Activated T-cell treated with anti-CD3 and anti-CD28 coated beads, Interleukin-2, amount 50 U/mL, for 1 hour (primary cell): ENCODE data around the gene PHF12.
"Not testable (repeated sequence)": the region's sequence is repeated elsewhere in the genome, so short reads cannot be mapped to it uniquely, and the experiment has no call there.

Source experiments
- DNase-seq: peaks from one replicate; pipeline ENCODE4 v3.0.0-alpha.2; 2020

The PHF12 gene

GRCh38 chr17:28951991-28952975 is 965 bp upstream of the PHF12 start:
- DNase-seq: peak; percentile 93

DNA sequence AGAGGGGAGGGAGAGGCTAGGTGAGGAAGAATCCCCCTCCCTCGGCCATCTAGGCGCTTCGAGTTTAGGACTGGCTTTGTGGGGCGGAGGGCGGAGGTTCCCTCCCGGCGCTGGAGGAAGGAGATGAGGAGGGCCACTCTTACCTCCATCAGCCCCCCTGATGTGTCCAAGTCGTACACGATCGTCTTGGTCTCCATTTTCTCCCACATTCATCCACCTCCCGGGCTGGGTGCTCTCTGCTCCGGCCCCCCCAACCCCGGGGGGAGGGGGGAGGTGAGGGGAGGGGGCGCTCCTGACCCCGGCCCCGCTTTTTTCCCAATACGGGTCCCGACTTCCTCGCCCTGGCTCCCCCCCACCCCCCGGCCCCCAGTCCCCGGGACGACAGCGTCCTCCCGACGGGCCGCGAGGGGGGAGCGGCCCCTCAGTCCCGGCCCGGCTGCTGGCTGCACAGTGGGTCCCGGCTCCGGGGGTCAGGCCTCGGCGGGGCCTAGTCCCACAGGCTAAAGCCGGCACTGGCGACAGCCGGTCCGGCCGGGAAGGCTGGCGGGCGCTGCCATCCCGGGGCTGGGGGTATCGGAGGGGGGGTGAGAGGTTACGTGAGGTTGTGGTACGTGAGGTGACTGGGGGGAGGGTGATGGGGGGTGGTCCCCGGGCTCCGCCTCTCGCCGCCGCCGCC is 428 bp downstream of the PHF12 start:
- DNase-seq: no peak

GRCh38 chr17:28950017-28950751 is 1.1 kb downstream of the PHF12 start:
- DNase-seq: peak; percentile 66

- peak; percentile 70 for DNase-seq
Observed at GRCh38 chr17:28949185-28950016, 1.9 kb downstream of the PHF12 start.

DNA sequence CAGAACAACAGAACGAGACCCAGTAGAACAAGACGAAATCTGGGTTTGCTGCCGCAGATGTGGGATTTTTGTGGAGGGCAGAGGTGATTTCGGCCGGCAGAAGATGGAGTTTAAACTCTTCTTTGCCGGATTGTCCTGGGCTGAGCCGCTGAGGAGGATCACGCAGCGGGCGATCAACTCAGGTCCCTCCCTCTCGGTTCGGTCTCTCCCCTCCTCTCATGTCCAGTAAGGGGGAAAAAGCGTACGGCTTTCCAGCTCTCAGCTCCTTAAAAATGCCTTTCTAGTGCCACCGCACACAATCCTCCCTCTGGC is 2.5 kb downstream of the PHF12 start:
- no peak for DNase-seq

GRCh38 chr17:28948342-28948741 is 3.0 kb downstream of the PHF12 start:
- DNase-seq: no peak

- DNase-seq: no peak
Observed at GRCh38 chr17:28947639-28948038, 3.7 kb downstream of the PHF12 start.

DNA sequence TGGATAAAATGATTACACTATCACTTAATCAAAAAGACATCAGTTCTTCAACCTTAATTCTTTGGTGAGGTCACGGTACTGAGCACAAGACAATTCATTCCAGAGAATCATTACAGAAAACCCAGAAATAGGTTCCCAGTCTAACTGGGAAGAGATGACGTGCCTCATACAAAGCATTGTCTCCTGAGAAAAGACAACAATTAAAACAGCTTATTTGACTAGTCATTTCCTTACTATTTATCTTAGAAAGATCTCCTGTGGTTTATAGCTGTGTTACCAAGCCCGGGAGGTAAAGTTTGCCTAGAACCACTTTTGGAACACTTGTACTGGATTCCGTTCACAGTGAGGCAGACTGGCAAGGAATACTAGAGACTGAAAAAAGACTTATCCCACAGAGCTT is 5.1 kb downstream of the PHF12 start:
- DNase-seq: no peak

DNA sequence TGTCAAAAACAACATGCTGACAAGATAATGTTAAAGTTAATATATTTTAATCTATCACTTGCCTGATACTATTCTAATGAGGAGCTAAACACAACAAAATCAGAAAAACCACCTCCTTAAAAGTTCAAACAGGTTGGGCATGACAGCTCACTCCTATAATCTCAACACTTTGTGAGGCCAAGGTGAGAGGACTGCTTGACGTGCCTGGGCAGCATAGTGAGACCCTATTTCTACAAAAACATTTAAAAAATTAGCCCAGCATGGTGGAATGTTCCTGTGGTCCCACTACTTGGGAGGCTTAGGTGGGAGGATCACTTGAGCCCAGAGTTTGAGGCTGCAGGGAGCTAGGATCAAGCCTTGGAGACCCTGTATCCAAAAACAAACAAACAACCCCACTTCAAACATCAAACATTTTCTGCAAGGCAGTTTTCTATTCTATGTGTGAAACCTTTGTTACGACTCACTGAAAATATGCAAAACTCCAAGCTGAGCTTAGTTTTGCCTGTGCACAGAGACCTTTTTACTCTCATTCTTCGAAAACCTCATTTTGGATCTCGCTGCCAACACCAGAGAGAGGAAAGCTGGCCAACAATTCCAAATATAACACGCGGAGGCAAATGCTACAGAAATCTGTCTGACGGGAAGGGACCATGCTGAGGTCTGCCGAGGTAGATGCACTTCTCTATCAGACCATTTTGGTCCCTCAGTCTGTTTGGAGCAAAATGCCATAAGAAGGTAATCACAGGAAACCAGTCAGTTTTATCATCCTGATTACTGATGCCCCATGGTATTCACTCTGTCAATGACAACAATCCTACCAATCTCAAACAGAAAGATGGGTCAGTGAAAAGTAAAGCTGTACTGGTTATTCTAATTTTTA is 6.2 kb downstream of the PHF12 start:
- DNase-seq: no peak

GRCh38 chr17:28944343-28944742 is 7.0 kb downstream of the PHF12 start:
- no peak for DNase-seq

DNA sequence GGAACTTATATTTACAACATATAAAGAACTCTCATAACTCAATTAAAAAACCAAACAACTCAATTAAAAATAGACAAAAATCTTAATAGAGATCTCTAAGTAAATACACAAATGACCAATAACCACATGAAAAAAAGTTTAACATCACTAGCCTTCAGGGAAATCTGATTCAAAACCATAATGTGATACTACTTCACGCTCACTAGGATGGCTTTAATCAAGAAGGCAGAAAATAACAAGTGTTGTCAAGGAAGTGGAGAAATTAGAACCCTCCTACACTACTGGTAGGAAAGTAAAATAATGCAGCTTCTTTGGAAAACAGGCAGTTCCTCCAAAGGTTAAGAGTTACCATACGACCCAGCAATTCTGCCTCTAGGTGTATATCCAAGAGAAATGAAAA is 8.4 kb downstream of the PHF12 start:
- no peak for DNase-seq

GRCh38 chr17:28941251-28941650 is 10.1 kb downstream of the PHF12 start:
- DNase-seq: no peak

DNA sequence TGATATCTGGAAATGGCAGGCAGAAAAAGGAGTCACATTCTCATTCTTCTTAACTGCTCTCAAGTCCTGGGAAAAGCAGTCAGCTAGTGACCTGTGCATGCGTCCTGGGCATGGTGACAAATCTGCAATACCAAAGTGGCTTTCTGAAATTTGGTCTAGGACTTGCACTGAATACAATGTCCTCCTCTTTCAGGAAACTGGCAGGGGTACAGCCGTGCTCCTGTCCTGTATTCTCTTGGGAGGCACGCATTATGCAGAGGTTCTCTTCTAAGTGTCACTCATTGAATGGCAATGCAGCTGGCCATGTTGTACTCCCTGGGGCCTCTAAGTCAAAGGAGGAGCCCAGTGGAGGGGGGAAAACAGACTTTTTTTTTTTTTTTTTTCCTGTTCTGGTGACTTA is 10.6 kb downstream of the PHF12 start:
- no peak for DNase-seq

- DNase-seq: no peak
Observed at GRCh38 chr17:28940142-28940541, 11.2 kb downstream of the PHF12 start.

- DNase-seq: no peak
Observed at GRCh38 chr17:28938552-28938951, 12.8 kb downstream of the PHF12 start.

DNA sequence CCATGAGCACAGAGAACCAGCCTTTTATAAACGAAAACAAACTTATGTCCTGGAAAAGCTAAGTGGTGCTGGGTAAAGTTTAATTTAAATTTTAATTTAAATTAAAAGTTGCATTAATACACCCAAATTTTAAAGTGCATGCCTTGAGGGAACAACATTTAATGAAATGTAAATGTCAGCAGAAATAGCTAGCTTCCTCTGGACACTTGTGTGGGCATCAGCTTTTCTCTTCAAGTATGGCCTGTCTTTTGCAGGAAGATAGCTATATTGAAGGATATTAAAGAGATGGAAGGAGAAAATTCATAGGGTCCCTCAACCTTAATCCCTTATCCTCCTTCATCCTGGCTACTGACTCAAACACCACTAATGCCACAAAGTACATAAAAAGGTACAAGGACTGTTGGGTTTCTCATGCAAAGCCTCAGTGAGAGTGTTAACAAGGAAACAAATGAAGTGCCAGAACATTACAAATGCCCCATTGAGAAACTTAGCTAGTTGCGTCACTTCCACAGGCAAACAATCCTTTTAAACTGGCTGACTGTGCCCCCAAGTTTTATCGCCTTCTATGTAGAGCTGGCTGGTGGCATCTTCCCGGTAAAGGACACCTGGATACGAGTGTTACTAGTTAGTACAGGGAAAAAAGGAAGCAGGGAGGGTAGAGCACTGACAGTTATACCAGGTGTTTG is 14.1 kb downstream of the PHF12 start:
- no peak for DNase-seq

DNA sequence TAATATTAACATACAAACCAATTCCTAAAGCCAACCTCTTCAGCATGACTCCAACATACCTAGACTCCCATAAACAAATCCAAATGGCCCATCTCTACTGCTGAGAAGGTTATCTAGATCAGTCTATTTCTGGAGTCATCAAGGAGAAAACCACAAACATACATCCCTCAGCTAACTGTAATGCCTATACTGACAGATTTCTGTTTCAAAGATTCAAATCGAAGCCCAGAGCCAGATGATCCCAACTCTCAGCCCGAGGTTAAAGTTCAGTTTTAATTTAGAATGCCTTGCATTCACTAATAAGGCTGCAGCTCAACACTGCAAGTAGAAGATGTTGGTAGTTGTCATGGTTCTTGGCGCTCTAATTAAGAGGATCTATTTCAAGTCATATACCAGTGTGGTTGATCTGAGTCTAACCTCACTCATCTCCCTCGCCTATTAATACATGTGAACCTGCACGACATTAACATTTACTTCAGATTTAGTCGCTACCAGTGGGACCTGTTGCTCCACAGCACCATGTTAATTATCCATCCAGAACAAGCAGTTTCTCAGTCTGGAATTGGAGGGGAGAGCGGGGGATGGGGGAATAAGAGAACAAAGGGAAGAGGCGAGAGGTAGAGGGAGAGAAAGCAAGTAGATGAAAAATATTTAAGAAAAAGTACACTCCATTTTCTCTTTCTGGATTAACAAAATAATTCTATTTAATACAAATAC is 15.4 kb downstream of the PHF12 start:
- no peak for DNase-seq

DNA sequence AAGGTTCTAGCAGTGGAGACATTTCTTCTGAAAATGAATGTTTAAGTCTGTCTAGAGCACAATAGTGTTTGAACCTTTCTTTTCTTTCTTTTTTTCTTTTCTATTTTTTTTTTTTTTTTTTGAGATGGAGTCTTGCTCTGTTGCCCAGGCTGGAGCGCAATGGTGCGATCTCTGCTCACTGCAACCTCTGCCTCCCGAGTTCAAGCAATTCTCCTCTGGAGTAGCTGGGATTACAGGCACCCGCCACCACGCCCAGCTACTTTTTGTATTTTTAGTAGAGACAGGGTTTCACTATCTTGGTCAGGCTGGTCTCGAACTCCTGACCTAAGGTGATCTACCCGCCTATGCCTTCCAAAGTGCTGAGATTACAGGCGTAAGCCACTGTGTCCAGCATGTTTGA is 16.8 kb downstream of the PHF12 start:
- not testable (repeated sequence) for DNase-seq

- DNase-seq: no peak
Observed at GRCh38 chr17:28929787-28930186, 21.5 kb downstream of the PHF12 start.

GRCh38 chr17:28928061-28928460 is 23.3 kb downstream of the PHF12 start:
- no peak for DNase-seq
